ENCODE results near the gene OR52E6.

- no peak for TF ChIP-seq CTCF (IDR thresholded peaks at IDR 0.05)
- TF ChIP-seq EP300 (IDR thresholded peaks at IDR 0.05) = no peak
- TF ChIP-seq POLR2A (IDR thresholded peaks at IDR 0.05) = no peak
Measured at GRCh38 chr11:5891216-5891800, 49.6 kb upstream of the OR52E6 start.
